Fibroblast of the conjunctiva (primary cell): ENCODE results near the gene CEP170.
"Not testable (repeated sequence)": the region's sequence is repeated elsewhere in the genome, so short reads cannot be mapped to it uniquely, and the experiment has no call there.

Experiments
- DNase-seq: peaks from one replicate; pipeline ENCODE4 v3.0.0-alpha.2; 2010; ENCODE audit warnings: low read depth

CEP170 gene

GRCh38 chr1:243233908-243234307 is 21.2 kb downstream of the CEP170 start:
- DNase-seq = peak; percentile 43

GRCh38 chr1:243230914-243231313 is 24.2 kb downstream of the CEP170 start:
- DNase-seq = no peak

GRCh38 chr1:243229526-243229925 is 25.6 kb downstream of the CEP170 start:
- DNase-seq = no peak

GRCh38 chr1:243227622-243228021 is 27.5 kb downstream of the CEP170 start:
- no peak for DNase-seq

DNA sequence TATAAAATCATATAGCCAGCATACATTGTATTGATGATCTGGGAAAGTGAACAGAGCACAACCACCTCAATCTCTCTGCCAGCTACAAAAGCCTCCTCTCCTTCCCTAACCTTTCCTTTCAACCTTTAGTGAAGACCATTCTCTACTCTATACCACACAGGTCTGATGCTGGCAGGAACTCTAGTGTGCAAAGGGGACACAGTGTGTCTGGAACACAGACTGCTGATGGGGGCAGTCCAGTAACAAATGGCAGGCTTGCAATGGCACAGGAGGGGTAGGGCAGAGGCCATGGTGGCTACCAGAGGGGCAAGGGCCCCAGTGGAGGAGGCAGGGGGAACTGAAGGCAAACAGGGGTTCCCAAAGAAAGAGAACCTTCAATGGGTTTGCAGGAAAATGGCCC is 37.0 kb downstream of the CEP170 start:
- no peak for DNase-seq

- DNase-seq = no peak
These were observed 37.7 kb downstream of the CEP170 start for GRCh38 chr1:243217349-243217748.

GRCh38 chr1:243216741-243217140 is 38.3 kb downstream of the CEP170 start:
- DNase-seq = no peak

DNA sequence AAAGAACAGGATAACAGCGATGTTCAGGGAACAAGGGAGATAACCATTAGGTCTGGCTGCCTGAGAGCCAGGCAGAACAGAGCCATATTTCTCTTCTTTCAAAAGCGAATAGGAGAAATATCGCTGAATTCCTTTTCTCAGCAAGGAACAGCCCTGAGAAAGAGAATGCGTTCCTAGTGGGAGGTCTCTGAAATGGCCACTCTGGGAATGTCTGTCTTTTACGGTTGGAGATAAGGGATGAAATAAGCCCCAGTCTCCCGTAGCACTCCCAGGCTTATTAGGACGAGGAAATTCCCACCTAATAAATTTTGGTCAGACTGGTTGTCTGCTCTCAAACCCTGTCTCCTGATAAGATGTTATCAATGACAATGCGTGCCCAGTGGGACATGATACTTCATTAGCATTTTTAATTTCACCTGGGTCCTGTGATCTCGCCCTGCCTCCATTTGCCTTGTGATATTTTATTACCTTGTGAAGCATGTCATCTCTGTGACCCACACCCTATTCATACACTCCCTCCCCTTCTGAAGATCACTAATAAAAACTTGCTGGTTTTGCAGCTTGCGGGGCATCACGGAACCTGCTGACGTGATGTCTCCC is 39.7 kb downstream of the CEP170 start:
- DNase-seq = not testable (repeated sequence)

DNA sequence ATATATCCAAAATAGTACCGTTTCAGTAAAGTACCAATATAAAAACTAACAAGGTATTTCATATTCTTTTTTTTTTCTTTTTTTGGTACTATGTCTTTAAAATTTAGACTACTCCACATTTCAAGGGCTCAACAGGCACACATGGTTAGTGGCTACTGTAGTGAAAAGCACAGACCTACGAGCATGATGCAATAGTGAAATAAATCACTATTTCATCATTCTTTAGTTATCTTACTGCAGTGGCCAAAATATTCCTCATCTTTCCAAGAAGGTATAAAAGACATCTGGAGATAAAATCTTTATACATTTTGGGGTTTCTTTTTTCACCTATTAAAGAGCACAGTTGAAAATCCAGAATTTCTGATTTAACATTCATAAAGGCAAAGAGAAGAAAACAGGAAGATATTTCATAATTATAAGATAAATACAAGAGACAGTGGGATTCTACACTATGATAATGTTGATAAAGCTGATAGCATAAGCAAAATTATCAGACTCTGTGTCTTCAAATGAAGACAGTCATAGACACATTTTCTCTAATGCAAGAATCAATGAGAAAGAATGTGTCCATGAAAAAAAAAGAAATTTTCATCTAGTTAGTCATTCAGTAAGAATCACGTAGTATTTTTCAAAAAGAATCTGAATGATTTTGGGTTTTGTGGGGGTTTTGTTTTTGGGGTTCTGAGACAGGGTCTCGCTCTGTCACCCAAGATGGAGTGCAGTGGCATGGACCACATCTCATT is 41.9 kb downstream of the CEP170 start:
- DNase-seq = peak; percentile 69

DNA sequence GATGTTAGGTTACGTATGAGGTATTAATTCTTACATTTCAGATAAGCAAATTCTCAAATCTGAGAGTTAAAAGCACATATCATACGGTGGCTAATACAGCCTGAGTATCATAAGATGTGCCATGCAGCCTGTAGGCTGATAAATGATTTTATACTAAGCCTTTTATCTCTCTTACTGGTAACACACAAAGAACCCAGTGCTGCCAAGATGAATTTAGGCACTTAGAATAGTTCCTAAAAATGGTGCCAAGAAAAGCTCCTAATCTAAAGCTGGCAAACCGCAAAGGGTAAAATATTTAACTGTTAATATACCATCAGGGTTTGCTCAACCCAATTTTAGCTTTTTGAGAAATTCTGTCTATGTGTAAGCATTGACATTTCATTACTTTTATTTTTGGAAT is 43.1 kb downstream of the CEP170 start:
- DNase-seq = not testable (repeated sequence)

- DNase-seq = not testable (repeated sequence)
These were observed 50.0 kb downstream of the CEP170 start for GRCh38 chr1:243205026-243205501.

DNA sequence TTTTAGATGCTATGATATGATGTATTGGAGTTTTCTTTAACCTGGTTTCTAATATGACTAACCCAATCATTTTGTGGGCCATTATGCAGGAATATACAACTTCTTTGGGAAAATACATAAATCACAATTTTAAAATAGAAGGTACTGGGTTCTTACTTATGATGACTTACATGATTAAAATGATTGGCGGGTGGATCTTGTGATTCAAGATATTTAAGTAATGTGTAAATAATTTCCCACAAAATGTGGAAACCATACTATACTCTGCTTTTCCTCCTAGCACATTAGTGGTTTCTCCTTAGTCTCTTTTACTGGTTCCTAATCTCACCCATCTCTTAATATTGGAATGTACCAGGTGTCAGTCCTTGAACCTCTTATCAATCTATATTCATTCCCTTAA is 50.7 kb downstream of the CEP170 start:
- DNase-seq = not testable (repeated sequence)

GRCh38 chr1:243203196-243203595 is 51.9 kb downstream of the CEP170 start:
- not testable (repeated sequence) for DNase-seq

- not testable (repeated sequence) for DNase-seq
These were observed 53.8 kb downstream of the CEP170 start for GRCh38 chr1:243201316-243201715.

DNA sequence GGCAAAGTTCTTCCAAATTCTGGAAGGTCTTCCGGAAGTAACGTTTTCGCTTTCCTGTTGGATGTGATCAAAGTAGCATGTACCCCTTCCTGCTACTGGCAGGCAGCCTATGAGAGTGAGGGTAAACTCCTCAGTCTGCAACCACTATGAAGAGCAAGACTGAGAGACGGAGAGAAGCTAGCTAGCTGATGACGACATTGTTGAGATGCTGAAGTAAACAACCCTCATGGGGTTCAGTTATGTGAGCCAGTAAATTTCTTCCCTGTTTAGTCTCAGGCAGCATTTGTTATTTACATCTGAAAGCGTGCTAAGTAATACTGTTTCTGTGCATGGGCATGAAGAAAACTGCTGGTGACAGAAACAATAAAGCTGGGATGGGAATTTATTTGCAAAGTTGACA is 57.6 kb downstream of the CEP170 start:
- DNase-seq = not testable (repeated sequence)

DNA sequence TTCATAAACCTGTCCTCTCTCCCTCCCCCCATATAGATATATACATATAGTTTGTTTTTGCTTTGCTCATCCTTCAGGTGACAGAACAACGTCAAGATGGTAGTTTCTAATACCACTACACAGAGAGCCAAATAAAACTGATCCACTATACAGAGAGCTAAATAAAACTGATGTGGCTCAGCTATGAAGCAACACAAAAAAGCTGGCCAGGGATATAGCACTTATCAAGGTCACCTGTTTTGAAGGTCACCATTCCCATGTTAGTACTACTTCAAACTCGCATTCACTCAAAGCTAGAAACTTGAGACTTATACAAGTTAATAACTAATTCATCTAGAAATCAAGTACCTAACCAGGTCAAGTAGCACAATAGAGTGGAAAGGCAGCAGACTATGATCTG is 61.8 kb downstream of the CEP170 start:
- DNase-seq = not testable (repeated sequence)

DNA sequence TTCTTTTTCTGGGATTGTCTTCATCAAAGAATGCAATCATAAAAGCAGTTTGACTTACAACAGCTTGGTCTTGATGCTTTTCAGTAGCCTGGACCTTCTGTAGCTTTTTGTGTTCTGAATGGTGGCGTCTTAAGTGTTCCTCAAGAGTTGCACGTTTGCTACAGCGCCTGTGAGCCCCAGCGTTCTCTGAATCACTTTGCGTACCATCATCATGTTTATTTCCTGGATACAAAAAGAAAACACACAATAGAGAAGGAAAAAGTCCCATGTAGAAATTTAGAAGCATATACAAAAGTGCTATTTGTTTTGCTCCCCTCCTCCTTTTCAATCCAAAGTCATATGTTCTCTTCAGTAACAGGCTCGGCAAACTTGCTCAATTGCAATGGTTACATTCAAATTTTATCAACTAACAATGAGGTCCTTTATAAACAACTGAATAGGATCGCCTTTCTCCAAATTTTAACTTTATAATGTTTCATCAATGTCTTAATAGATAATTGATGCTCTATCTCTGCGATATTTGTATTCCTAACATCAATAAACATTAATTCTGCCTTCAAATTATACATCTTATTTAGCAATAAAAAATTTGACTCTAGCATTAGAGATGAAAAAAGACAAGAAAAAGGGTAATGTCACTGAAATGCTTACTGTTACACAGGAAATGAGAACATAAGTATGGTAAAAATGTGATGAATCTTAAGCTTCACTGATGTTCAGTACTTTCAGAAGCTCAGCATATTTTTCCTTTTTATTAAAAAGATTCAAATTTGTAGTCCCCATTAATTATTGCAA is 68.7 kb downstream of the CEP170 start:
- not testable (repeated sequence) for DNase-seq

- not testable (repeated sequence) for DNase-seq
These were observed 70.3 kb downstream of the CEP170 start for GRCh38 chr1:243184787-243185186.

GRCh38 chr1:243183661-243184060 is 71.4 kb downstream of the CEP170 start:
- not testable (repeated sequence) for DNase-seq

GRCh38 chr1:243183176-243183575 is 71.9 kb downstream of the CEP170 start:
- DNase-seq = not testable (repeated sequence)

- DNase-seq = no peak
These were observed 75.4 kb downstream of the CEP170 start for GRCh38 chr1:243179720-243180119.

GRCh38 chr1:243177792-243178191 is 77.3 kb downstream of the CEP170 start:
- DNase-seq = not testable (repeated sequence)
